Measurements from ENCODE around the gene ABCA7.
"Not testable (repeated sequence)": the region's sequence is repeated elsewhere in the genome, so short reads cannot be mapped to it uniquely, and the experiment has no call there.

The ABCA7 gene

DNA sequence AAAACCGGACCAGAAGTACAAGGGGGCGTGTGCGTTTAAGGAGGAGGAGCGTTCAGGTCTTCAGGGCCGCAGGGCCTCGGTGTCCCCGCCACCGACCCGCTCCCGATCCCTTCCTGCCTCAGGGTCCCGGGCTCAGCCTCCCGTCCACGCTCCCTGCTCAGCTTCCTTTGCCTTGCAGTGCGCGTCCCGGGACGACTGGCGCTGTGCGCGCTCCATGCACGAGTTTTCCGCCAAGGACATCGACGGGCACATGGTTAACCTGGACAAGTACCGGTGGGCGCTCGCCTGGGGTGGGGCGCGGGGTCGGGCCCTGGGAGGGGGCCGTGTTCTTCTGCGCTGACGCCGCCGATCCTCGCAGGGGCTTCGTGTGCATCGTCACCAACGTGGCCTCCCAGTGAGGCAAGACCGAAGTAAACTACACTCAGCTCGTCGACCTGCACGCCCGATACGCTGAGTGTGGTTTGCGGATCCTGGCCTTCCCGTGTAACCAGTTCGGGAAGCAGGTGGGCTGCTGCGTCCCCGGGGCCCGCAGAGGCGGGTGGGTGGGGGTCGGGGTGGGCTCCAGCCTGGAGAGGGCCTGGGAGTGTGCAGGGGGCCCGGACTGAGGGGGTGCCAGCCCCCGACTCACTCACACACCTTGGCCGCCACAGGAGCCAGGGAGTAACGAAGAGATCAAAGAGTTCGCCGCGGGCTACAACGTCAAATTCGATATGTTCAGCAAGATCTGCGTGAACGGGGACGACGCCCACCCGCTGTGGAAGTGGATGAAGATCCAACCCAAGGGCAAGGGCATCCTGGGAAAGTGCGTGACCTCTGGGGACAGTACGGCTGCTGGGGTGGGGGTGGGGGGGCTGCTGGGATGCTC lies 65.3 kb downstream of the ABCA7 start:
- DNase-seq (ENCODE audit: low read depth, low spot score), result peak; percentile 73

DNA sequence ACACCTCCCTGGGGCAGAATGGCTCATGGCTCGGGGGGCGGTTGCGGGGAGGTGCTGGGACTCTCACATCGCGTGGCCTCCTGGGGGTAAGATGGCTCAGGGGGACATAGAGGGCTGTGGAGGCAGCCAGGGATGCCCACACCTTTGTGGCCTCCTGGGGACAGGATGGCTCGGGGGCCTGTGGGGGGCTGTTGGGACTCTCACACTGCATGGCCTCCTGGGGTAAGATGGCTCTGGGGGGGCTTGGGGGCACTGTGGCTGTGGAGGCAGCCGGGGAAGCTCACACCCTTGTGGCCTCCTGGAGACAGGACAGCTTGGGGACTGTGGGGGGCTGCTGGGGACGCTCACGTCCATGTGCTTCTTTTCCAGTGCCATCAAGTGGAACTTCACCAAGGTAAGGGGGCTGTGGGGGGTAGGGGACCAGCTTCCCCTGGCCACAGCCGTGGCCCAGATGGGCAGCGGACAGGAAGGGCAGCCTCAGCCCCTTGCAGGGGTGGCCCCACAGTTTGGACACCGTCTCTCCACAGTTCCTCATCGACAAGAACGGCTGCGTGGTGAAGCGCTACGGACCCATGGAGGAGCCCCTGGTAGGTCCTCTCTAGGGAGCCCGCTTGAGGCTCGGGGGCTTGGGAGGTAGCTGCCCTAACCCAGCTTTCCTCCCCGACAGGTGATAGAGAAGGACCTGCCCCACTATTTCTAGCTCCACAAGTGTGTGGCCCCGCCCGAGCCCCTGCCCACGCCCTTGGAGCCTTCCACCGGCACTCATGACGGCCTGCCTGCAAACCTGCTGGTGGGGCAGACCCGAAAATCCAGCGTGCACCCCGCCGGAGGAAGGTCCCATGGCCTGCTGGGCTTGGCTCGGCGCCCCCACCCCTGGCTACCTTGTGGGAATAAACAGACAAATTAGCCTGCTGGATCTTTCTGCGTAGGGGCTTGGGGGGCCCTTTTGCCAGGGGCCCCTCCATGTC lies 66.2 kb downstream of the ABCA7 start:
- DNase-seq (ENCODE audit: low read depth, low spot score), result no peak

DNA sequence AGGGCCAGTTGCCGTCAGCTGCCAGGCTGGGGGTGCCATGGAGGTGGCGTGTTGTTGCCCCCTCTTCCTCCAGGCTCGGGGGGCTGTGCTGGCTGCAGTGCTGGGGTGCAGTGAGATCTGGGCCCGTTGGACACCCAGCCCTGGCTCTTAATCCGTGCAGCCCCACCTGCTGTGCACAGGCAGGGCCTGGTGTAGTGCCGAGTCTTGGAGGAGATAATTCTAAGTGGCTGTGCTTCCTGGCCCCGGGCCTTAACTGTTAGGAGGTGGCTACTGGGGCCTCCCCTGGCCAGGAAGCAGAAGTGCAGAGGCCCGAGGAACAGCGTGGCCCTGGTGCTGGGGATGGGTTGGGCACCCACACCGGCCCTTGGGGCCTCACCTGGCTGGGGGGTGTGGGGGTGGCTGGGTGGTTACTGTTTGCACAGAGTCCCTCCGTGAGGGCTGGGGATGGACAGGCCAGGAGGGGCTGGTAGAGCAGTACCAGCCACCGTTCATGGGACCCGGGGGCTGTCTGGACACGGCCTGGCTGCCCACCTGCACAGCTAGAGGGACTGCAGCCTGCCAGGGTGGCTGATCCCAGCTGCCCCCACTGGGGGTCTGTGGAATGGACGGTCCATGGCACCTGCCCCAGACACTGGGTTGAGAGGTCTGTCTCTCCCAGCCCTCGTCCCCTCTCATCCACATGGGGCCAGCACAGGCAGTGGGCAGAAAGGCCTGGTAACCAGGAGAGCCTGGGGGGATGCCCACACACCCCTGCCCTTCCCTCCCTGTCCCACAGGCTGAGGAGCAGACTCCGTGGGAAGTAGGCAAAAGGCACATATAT lies 67.1 kb downstream of the ABCA7 start:
- DNase-seq (ENCODE audit: low read depth, low spot score), result no peak

DNA sequence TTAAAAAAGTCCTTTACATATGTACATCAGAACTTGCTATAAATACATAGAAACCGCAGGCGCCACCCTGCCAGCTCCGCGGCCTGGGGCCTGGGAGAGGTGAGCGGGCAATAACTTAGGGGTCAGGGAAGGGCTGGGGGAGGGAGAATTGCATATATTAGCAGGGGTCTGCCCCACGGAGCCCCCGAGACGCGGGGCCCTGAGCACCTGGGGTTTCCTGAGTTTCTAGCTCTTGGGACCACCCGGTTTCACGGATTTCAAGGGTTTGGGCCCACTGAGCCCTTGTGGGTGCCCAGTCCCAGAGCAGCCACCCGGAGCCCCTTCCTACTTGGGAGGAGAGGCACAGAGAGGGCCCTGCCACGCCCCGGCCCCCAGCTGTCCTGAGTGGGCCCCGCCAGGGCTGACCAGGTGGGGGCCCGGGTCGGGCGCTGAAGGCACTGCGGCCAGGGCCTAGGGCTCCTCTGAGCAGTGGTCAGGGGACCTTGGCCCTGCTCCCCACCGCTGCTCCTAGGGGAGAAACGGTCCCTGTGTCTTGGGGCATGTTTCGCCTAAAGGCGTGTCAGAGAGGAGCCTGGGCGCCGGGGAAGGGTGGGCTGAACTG lies 67.9 kb downstream of the ABCA7 start:
- no peak for DNase-seq (ENCODE audit: low read depth, low spot score)

DNA sequence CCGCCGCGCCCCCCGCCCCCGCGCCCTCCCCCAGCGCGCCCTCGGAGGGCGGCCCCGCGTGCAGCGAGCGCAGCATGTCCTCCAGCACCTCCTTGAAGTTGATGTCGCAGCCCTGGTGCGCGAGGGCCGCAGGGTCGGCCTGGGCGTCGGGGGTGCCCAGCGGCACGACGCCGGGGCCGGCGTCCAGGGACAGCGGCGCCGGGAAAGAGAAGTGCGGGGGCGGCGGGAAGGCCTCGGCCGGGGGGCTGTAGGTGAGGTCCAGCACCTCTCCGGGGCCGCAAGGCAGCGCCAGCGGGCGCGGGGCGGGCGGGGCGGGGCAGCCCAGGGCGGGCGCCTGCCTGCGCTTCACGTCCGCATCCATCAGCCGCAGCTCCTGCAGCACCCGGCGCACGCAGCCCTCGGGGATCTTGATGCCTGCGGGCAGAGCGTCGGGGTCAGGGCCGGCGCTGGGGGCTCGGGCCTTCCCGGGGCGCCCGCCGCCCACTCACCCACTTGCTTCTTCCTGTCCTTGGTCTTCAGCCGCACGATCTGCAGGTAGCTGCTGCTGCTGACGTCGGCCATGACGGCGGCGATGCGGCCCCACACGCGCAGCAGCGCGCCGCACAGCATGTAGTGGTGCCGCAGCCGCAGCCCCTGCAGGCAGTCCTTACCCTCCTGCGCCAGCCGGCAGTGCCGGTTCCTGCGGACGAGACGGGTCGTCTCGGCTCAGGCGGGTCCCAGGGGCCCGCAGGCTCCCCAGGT lies 68.6 kb downstream of the ABCA7 start:
- no peak for DNase-seq (ENCODE audit: low read depth, low spot score)

DNA sequence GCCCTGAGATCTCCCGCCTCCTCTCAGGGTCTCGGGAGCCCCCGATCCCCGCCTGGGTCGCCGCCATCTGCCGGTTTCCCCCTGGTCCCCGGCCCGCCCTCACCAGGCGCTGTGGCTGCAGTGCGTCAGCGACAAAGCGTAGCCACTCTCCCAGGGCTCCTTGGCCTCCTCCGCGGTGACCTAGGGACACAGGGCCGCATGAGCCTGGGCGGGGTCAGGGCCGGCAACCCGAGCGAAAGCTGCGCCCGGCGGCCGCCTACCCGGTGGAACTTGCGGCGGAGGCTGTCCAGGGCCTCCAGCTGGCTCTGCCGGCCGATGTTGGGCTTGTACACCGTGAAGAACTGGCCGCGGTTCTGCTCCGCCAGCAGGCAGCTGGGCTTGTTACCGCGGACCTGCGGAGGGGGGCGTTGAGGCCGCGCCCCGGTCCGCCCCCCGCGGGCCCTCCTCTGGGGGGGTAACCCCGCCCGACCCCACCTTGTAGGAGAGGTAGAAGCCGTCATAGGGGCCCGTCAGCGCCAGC lies 69.2 kb downstream of the ABCA7 start:
- DNase-seq (ENCODE audit: low read depth, low spot score), result no peak

DNA sequence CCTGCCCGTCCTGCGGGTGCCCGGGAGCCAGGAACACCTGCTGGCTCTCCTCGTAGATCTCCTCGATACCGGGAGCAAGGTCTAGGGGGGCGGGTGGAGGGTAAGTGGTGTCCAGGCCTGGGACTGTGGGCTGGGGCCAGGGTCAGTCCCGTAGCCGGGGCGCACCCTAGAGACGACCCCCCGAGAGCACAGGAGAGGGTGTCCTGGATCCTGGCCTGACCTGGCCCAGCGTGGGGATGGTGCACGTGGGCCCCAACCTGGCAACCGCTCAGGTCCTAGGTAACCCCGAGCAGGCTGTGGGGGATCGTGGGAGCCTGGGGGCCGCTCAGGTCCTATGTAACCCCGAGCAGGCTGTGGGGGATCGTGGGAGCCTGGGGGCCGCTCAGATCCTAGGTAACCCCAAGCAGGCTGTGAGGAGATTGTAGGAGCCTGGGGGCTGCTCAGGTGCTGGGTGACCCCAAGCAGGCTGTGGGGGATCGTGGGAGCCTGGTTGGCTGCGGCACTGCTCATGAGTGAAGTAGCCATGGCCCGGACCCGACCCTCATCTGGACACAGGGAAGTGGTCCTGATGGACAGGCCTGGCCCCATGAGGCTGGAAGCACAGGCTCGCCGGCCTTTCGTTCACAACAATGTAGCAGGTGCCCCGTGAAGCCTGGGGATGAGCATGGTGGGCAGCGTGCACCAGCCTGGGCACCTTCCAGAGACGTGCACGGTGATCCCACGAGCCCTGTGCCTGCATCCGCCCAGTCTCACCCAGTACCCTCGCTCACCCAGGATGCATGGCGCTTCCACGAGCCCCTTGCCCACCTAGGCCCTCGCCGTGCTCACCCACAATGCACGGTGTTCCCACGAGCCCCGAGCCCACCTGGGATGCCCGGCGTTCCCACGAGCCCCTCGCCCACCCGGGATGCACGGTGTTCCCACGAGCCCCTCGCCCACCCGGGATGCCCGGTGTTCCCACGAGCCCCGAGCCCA lies 70.1 kb downstream of the ABCA7 start:
- no peak for DNase-seq (ENCODE audit: low read depth, low spot score)

DNA sequence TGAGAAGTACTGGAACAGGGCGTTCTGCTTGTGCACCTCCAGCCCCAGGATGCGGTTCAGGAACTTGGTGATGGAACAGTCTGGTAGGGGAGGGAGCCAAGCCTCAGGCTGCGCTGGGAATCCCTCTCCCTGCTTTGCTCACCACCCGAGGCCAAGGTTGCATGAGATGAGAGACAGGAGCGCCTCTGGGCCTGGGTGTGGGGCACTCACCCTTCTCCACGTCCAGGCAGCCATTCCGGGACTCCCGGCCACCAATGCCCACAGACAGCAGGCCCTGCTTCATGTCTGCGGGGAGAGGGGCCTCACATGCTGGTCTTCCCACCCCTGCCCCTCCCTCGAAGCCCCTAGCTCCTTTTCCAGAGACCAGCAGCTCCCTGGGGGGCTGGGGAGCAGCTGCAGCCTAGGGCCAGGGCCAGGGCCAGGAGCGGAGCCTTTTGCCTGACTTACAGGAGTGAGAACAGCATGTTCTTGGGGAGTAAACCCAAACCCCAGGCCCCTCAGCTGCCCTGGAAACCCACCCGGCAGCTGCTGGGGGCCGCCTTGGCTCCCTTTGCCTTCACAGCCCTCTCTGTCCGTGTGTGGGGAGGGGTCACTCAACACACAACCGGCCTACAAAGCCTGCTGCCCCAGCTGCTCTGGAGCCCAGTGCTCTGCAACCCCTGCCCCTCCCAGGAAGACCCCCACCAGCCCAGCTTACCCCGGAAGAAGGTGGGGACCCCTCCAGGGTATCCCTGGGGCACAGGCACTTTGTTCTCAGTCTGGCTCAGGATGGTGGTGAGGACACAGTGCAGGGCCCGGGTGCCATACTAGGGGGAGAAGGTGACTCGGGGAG lies 71.1 kb downstream of the ABCA7 start:
- DNase-seq (ENCODE audit: low read depth, low spot score), result no peak

DNA sequence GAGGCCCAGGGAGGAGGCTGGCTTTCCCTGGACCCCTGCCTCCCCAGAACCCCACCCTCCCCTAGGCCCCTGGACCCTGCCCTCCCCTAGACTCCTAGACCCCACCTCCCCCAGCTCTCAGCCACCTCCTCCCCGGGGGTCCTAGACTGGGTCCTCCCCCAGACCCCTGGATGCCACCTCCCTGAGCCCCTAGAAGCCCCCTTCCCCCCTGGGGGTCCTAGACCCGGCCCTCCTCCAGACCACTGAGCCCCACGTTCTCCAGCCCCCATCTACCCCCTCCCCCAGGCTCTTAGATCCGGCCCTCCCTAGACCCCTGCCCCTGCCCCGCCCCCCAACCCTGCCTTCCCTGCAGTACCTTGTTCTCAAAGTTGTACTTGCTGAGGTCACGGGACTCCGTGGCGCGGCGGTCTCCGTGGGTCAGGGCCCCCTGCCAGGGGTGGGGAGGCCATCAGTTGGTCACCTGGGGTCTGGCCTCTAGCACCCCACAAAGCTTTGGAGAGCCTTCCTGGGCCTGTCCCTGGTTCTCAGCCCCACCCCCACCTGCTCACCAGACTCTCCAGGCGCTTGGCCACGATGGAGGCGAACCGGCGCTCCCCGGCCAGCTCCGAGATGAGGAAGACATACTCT lies 71.8 kb downstream of the ABCA7 start:
- no peak for DNase-seq (ENCODE audit: low read depth, low spot score)

DNA sequence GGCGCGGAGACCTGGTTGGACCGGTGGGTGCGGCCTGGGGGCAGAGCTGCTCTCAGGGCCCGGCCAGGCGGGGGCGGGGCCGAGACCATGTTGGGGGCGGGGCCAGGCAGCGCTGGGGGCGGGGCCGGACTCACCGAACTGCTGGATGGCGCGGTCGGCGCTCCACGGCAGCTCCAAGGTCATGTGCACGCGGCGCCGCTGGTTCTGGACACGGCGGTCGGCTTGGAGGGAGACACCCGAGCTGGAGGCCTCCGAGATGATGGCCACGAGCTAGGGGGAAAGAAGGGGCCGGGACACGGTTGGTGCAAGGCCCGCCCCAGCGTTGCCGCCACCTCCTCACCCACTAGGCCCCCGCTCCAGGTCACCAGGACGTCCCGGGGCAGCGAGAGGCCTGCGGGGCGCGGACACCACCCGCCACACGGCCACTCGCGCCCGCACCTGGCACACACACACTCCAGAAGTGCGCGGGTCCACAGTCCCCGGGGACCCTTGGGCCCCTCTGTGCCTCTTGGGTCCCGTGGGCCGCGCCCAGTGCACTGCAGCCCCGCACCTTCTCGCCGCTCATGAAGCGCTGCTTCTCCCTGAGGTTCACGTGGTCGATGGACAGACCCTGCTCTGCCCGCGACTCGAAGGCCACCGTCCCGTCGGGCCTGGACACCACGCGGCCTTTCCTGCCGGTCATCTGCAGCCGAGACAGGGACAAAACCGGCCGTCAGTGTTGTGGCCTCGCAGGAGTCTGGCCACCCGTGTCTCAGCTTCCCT lies 72.5 kb downstream of the ABCA7 start:
- DNase-seq (ENCODE audit: low read depth, low spot score), result no peak

DNA sequence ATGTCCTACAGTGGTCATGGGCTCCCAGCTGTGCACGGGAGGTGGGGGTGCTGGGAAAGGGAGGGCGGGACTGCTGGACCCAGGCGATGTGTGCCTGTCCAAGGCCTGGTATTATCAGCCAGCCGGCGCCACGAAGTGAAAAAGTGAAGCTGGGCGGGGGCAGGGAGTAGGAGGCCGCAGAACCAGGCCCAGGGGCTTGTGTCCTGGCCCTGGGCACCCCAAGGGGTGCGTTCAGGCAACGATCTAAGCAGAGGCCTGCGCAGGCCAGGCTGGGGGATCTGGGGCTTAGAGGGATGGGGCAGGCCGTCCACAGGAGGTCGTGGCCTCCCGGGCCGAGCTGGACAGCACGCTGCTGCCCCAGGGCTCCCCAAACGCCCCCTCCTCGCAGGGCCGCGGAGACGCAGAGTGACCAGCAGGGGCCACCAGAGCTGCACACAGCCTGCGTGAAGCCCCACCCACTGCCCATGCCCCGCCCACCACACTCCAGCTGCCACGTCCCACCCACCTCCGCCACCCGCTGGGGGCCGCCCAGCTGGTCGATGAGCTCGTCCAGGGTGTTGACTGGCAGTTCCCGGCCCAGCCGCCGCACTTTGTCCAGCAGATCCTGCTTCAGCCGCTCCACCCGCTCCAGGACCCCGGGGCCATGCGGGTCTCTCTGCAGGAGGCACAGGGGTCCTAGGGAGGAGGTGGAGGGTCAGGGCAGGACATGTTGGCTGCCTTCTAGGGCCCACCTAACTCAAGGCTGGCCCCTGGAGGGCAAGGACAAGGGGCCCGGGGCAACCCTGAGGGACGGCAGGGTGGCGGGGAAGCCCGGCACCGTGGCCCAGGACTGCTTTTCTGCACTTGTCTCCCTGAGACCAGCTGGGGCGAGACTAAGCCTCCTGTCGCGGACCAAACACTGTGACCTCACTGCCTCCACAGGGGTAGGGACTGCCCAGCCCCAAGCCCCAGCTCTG lies 73.4 kb downstream of the ABCA7 start:
- DNase-seq (ENCODE audit: low read depth, low spot score), result peak; percentile 97

DNA sequence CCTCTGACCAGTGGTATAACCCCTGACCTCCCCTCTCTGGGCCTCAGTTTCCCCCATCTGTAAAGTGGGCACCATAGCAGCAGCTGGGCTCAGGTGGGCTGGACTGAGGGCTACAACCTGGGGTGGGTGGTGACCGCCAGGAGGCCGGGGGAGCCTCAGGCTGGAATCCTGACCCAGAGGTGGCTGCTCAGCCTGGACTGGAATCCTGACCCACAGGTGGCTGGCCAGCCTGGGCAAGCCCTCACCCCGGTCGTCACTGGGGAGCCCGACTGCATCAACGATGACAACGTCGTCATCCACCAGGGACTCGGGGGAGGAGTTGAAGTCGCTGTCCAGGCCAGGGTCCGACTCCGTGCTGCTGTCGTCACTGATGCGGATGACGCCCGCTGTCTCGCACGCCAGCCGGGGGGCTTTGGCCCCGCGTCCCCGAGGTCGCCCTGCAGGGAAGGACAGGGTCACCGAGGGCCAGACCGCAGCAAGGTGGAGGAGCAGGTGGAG lies 74.1 kb downstream of the ABCA7 start:
- DNase-seq (ENCODE audit: low read depth, low spot score), result no peak

DNA sequence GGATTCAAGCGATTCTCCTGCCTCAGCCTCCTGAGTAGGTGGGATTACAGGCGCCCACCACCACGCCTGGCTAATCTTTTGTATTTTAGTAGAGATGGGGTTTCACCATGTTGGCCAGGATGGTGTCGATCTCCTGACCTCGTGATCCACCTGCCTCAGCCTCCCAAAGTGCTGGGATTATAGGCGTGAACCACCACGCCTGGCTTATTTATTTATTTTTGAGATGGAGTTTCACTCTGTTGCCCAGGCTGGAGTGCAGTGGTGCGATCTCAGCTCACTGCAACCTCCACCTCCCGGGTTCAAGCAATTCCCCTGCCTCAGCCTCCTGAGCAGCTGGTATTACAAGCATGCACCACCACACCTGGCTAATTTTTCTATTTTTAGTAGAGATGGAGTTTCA lies 74.8 kb downstream of the ABCA7 start:
- DNase-seq (ENCODE audit: low read depth, low spot score), result not testable (repeated sequence)
